NCI-H510A treated with DMSO at 0.1 percent for 48 hours (cell line): ENCODE results near the gene TAOK3.

ENCODE experiments used
- DNase-seq: peaks from one replicate; lab custom pipeline; 2025; lab: John Stamatoyannopoulos, UW

The TAOK3 gene

DNA sequence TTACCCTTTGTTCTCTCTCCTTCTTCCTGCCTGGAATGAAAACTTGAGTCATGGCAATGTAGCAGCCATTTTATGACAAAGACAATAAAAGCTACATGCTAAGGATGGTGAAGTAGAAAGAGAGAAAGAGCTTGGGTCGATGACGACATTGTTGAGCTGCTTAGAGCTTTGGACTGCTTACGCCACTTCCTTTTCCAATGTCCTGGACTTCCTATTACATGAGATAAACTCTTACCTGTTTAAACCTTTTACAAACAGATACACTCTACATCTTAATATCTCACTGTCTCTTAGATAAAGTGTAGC is 166.6 kb downstream of the TAOK3 start:
- DNase-seq: no peak

DNA sequence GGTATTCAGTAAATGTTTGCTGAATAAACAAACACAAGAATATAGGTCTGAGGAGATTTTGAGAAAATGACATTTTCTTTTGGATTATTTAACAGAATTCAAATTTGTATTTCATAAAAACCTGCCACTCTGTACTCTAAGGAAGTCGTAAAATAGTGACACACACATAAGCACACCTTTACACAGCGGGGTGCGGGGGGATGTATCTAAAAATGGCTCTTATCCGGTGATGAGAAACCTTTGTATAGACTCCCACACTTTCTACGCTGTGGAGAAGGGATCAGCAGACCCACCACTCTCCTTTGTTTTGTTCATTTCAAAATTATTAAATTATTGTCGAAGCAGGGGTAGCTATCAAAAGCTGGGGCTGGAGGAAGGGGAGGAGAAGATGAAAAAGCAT is 178.7 kb downstream of the TAOK3 start:
- DNase-seq: no peak

DNA sequence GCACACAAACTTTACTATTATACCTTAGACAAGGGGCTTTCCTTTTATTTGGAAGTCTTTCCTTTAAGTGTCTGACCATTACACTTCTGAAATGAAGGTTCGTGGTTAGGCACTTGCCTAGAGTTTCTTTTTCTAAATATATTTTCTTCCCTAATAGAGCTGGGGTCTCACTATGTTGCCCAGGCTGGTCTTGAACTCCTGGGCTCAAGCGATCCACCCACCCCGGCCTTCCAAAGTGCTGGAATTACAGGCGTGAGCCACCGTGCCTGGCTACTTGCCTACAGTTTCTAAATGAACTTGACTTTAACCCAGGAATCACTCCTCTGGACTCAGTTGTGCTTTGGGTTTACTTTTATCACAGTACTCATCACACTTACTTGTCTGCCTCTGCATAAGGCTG is 179.2 kb downstream of the TAOK3 start:
- no peak for DNase-seq

DNA sequence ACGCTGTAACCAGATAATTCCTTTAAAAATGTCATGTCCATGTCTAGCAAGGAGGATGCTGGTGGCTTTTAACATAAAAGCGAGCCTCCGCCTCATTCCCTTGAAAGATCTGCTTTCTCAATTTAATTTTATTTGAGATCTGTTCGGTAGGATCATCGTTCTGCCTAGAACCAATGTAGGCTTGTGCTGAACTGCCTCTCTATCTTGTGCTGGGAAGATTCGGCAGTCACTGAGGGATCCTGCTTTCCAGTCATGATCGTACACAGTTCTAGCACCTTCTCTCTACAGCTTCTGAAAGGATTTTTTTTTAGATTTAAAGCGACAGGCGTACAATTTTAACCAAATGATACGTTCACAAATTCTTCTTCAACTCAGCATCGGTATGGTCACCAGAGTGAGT is 182.4 kb downstream of the TAOK3 start:
- DNase-seq: peak; percentile 62

DNA sequence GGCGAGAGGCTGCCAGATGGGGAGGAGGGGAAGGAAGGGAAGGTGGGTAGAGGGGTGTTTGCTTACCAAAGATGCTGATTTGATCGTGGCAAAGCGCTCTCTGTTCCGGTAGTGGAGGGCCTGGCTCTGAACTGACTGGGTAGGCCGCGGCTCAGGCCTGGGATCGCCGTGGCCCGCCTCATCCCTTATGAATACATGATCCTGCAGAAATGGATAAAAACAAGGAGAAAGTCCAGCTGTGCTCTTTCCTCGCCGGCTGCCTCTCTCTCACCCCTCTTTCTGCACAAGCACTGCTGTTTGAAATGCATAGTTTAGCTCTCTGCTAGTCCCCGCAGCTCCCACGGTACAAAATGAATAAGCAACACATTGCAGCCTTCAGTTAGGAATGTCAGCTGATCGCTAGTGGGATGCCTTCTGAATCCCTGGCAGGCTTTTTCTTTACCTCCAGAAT is 182.9 kb downstream of the TAOK3 start:
- peak; percentile 77 for DNase-seq

DNA sequence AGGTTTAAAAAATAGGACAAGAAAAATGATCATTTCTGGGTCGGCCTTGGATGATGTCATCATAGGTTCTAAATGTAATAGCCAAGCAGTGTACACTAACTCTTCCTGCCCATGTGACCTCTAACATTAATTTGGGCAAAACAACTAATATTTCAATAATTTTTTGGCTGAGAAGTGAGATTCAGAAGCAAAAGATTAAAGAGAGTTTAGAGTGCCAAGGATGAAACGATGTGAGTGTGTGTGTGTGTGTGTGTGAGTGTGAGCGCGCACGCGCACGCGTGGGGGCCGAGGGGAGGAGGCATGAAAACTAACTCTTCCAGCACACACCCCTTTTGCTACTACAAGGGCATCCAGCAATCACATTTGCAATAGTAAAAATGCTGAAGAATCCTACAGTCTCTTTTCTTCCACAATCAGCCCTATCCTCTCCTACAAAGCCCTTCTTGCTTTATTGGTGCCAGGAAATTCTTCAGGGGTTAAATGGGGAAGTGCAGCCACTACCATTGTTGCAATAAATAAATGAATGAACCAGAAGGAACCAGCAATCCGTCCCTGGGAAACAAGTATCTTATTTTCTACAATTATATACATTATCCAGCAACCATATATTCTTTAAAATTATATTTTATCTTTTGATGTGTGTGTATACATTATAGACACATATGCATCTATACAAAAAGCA is 183.9 kb downstream of the TAOK3 start:
- peak; percentile 37 for DNase-seq

DNA sequence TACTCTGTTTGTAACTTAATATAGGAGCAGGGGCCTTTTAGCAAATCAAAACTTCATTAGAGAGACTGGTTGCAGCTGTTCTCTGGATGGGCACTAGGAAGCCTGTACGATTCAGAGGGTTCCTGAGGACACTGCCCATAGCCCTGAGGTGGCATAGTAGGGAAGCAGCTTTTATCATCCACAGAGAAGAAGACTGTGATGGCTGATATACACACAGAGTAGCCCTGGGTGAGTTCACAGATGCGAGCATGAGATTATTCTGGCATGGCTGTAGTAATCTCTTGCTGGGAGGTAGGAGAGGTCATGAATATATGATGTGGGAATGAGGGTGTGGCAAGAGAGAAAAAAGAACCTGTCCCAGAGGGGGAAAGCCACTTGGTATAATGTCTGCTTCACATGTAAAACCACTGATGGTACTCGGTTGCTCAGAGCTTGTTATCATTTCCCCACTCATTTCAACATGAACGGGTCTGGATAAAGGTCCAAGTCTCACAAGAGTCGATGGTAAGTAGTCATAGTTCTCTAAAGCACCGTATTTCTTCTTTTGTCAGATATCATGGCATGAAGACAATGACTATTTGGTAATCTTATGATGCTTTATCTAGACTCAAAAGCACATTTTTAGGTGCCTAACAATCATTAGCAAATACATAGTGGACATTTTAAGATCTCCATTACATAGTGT is 184.8 kb downstream of the TAOK3 start:
- DNase-seq: no peak

DNA sequence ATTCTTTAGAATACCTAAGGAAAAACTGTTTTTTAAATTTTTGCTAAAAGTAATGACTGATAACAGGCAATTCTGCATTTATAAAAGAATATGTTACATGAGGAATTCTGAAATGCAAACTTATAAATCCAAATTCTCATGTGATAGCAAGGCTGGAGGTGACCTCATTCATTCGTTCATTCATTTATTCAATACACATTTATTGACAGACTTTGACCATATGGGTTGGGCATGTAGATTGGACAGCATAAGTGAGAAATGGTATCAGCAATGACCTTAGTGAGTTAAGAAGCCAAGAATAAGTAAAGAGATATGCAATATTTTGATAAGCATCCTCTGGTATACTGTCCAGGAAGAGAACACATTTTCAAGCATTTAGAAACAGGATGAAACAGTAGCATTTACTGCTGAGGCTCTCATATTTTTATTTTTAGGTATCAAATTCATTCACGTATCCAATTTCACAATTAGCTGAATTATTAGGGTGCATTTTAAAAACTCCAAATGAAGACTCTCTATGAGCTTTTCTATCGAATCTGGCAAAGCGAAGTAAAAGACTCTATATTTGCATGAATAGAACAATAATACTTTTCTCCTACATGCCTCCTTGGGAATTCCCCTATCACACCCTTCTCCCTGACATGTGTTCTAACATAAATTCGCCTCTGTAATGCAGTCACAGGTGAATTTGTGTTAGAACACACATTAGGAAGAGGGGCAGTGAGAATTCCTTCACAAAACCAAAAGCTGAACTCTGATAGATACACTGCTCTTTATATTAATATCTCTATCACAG is 186.9 kb downstream of the TAOK3 start:
- no peak for DNase-seq

DNA sequence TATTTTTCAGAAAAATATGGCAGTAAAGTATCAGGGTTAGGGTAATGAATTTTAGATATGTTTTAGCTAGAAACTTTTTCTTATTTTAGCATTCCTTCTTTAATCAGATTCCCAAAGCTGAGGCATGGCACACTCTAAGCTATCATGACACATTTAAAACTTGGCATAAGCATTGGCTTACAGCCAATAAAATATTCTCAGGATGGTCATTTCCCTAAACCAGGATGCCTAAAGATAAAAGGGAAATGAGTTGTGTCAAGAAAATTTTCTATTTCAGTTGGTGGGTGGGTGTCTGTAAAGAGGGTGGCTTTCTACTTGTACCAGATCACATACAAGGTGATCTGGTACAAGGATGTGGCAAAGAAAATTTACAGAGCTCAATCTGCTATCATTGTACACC is 189.0 kb downstream of the TAOK3 start:
- no peak for DNase-seq

DNA sequence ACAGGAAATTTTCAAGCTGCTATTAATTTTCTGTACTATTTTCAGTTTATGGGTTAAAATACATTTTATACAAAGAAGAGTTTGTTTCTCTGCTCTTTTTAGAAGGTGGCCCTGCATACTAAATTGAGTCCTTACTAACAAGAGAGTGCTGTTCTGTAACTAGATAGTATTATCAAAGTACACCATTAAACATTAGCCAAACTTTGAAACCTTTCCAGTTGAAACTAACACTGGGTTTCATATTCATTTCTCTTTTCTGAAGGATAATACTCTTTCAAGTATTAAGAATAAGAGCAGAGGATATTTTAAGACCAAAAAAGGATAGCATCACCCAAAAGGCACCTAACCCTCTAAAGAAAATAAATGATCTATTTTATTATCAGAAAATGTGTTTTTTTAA is 189.6 kb downstream of the TAOK3 start:
- DNase-seq: no peak

DNA sequence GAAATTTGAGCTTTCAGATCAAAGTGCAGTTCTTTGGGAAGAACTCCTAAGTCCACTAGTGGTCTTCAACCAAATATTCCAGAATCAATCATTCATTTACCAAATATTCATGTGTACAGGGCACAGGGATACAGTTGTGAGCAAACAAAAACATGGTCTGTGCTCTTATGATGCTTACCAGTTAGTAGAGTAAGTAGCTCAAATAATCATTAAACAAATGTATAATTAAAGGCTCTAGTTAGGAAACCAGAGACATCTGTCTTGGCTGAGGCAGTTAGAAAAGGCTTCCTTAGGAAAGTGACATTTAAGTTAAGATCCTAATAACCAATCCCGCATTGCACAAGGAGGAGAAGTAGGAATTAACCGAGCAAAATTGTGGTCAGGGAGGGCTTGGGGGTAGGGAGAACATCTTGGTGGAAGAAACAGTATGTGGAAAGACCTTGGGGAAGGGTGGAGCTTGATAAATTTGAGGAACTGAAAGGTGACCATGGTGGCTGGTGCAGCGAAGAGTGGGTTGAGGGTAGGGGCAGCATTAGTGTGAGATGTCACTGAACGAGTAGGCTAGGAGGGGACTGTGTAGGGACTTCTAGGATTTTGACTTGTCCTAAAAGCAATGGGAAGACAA is 196.8 kb downstream of the TAOK3 start:
- no peak for DNase-seq

DNA sequence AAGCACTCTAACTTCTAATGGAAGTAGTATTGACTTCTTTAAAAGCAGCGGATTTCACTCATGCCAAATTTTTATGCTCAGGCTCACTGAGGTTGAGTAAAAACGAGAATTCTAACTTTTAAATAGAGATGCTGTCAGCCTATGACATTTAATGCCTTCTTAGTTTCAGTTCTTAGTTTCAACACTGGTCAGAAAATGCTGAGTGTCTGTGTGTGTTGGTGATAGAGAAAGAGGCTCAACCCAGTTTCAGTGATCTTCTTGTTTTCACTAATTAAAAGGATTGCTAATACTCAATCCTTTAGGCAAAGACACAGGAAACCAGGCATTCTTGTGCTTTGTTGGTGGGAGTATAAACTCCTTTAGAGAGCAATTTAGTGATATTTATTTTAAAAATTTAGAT is 205.8 kb downstream of the TAOK3 start:
- no peak for DNase-seq

DNA sequence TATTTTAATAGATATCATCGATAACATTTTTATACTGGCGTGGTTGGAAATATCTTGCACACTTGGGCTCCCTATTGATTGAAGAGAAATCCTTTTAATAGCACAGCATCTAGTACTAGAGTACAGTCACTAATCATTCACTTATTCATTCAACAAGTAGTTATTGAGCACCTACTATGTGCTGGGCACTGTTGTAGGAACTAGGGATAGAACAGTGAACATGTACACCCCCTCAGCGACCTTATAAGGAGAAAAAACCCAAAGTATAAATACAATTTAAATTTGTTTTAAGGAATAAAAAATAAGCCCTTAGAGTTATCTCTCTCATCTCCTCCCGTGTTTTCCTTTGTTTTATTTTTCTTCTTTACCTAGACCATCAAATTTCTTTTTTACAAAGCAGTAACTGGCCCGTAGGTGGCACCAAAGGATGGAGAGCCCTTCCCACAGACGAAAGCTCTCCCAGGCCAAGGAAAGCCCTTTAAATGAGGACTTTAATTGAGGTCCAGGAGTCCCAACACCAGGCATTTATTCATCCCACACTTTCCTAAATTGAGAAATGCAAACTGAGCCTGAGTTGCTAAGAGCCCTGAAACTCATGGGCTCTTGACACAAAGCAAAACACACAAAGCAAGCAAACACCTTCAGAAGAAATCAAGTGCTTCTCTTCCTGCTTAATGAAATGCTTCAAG is 207.8 kb downstream of the TAOK3 start:
- peak; percentile 68 for DNase-seq

DNA sequence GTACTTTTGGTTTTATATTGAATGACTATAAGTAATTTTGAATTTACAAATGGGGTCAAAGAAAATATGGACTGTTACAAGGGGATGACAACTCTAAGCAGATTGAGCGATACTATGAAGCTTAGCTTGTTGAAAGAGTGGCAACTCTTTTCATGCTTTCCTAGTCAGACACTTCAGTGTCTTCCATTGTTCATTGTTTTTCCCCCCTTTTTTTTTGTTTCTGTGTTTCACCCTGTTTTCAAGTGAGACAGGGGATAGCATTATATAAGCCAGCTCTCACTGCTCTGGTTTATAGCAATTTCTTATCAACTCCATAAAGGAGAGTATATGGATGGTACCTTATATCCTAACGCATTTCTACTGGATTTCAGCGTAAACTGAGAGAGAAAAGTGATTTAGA is 212.2 kb downstream of the TAOK3 start:
- no peak for DNase-seq

DNA sequence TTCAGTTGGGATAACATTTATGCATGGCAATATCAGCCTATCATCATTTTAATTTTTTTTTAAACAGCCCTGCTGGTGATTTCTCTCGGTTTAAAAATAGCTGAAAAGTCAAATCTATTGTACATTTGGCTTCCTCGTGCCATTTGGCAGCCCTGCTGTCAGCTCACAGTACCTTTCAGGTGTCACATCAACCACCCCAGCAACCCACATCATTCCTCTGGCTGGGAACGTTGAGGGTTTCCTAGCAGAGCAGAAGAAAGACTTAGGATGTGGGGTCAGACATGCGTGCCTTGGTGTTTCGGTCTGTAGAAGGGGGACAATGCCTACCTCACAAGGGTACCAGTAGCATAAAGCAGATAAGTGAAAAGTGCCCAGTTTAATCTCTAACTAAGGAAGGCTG is 221.0 kb downstream of the TAOK3 start:
- DNase-seq: no peak

DNA sequence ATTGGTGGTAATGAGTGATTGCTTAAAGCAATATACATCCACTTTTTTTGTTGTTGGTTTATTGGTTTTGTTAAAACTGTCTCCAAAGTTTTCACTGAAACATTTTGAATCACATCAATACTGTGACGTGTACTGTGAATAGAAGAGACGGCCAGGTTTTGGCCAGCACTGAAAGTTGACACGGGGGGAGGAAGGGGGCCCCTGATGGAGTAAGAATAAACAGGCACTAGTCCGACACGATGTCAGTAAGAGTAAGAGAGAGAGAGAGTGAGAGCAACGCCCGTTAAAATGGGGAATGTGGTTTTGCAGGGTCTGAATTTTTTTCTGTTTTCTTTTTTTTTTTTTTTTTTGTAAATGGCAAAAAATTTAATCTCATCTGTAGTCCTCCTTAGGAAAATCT is 222.1 kb downstream of the TAOK3 start:
- no peak for DNase-seq

DNA sequence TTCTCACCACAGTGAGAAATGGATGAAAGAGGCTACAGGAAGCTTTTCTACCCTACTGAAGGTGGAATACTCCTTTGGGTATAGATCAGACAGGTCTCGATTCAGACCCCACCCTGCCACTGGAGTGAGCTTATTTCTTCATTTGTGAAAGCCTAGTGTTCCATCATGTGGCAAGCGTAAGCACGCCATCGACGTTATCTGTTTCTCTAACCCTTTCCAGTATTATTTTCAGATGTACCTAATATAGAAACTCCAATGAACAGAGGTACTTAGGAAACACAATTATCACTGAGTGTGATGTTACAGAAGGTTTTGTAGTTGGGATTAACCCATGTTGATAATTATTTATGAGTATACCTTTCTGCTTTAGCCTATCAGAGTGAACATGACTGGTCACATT is 224.4 kb downstream of the TAOK3 start:
- no peak for DNase-seq

DNA sequence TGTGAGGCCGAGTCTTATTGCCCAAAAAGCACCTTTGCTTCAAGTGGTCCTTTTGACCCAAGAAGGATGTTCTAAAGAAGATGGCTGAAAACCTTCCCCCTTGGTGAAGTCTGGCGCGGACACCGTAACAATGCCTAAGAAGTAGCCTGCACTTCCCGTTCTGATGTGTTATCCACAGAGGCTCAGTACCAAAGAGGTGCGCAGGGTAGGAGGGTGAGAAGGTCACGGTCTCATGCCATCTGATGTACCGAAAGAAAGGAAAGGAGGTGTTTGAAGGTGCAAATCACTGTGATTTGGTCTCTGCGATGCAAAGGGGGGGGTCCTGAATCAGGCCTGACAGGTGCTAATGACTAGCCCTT is 226.9 kb downstream of the TAOK3 start:
- DNase-seq: no peak

DNA sequence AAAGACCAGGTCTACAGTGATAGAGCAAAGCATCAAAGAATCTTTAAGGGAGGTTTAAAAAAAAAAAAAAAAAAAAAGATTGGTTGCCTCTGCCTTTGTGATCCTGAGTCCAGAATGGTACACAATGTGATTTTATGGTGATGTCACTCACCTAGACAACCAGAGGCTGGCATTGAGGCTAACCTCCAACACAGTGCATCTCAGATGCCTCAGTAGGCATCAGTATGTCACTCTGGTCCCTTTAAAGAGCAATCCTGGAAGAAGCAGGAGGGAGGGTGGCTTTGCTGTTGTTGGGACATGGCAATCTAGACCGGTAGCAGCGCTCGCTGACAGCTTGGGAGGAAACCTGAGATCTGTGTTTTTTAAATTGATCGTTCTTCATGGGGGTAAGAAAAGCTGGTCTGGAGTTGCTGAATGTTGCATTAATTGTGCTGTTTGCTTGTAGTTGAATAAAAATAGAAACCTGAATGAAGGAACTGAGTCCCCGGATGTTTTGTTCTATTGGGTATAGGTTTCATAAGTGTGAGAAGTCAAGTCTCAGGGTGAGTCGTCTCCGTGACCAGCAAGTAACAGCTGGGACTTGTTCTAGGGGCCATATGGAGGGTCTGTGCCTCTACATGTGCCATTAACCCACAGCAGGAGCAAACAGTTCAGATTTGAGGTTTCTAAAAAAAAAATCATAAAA is 227.5 kb downstream of the TAOK3 start:
- DNase-seq: no peak

DNA sequence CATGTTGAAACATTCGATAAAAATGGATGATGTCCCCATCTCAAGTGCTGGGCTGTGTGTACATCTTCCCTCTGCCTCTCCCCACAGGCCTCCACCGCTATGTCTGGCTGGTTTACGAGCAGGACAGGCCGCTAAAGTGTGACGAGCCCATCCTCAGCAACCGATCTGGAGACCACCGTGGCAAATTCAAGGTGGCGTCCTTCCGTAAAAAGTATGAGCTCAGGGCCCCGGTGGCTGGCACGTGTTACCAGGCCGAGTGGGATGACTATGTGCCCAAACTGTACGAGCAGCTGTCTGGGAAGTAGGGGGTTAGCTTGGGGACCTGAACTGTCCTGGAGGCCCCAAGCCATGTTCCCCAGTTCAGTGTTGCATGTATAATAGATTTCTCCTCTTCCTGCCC is 228.2 kb downstream of the TAOK3 start:
- DNase-seq: no peak

DNA sequence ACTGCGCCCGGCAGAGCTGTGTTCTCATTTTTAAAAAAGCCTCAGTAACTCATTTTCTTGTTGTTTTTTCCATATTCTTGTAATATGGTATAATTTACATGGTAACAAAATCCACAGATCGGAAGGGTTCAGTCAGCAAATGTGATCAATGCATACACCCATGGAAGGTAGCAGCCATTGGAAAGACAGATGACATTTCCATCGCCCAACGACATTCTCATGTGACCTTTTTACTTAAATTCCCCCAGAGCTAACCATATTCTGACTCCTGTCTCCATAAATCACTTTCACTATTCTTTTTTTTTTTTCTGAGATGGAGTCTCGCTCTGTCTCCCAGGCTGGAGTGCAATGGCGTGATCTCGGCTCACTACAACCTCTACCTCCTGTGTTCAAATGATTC is 231.9 kb downstream of the TAOK3 start:
- DNase-seq: no peak

DNA sequence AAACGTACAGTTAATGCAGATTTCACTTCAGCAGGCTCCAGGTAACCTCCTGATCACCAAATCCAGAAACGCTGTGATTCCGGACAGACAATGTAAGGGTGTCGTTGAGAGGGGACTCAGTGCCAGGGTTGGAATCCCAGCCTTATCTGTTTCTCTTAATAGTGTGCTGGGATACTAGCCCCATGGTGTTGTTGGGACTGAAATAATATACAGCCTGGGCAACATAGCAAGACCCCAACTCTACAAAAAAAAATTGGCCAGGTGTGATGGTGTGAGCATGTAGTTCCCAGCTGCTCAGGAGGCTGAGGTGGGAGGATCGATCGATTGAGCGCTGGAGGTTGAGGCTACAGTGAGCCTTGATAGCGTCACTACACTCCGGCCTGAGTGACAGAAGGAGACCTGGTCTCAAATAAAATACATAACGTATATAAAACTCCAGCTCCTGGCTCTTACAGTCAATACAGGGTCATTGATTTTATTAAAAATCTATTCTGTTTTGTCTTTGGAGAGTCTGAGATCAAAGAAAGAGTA is 235.5 kb downstream of the TAOK3 start:
- no peak for DNase-seq
